ENCODE results near the gene TMEM51. TPM values are rescaled to one million over a fixed set of nuclear protein-coding genes. Genes with fewer than 3 reads are reported as not detected.

Gene TMEM51
- total and polyA plus RNA-seq, 2 of the 13 experiments (the other 11 are each of a cell fraction or from before 2014, with no cell fraction given), result 12.2 to 22.3 TPM

DNA sequence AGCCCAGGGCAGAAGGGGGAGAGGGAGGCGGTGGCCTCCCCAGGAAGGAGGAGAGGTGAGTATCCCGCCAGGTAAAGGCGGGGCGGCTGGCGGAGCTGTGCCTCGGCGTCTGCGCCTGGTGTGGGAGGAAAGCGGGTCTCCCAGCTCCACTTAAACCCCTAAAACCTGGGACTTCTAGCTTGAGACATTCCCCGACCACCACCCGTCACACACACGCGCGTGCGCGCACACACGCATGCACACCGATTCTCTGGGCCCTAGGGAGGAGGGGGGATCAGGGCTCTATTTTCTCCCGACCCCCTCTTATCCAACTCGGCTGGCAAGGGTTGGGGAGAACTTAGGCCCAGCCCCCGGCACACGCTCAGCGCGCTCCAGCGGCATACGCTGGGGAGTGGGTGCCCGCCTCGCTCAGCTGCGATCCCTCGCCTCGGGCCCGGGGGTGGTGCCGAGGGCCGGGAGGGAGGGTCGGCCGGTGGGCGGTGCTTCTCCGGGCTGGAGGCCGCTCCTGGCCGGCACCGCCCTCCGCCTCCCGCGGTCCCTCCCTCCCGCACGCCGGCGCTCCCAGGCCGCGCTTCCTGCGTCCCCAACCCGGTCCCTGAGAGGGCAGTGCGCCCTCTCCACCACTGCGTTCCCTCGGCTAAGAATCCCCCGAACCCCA is at the start of gene TMEM51 (continued):
- TF ChIP-seq, protein P1, sequence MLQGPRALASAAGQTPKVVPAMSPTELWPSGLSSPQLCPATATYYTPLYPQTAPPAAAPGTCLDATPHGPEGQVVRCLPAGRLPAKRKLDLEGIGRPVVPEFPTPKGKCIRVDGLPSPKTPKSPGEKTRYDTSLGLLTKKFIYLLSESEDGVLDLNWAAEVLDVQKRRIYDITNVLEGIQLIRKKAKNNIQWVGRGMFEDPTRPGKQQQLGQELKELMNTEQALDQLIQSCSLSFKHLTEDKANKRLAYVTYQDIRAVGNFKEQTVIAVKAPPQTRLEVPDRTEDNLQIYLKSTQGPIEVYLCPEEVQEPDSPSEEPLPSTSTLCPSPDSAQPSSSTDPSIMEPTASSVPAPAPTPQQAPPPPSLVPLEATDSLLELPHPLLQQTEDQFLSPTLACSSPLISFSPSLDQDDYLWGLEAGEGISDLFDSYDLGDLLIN (CRISPR knock-in tag; IDR thresholded peaks at IDR 0.05; ENCODE audit: borderline replicate concordance), result no peak
- TF ChIP-seq, protein P2, sequence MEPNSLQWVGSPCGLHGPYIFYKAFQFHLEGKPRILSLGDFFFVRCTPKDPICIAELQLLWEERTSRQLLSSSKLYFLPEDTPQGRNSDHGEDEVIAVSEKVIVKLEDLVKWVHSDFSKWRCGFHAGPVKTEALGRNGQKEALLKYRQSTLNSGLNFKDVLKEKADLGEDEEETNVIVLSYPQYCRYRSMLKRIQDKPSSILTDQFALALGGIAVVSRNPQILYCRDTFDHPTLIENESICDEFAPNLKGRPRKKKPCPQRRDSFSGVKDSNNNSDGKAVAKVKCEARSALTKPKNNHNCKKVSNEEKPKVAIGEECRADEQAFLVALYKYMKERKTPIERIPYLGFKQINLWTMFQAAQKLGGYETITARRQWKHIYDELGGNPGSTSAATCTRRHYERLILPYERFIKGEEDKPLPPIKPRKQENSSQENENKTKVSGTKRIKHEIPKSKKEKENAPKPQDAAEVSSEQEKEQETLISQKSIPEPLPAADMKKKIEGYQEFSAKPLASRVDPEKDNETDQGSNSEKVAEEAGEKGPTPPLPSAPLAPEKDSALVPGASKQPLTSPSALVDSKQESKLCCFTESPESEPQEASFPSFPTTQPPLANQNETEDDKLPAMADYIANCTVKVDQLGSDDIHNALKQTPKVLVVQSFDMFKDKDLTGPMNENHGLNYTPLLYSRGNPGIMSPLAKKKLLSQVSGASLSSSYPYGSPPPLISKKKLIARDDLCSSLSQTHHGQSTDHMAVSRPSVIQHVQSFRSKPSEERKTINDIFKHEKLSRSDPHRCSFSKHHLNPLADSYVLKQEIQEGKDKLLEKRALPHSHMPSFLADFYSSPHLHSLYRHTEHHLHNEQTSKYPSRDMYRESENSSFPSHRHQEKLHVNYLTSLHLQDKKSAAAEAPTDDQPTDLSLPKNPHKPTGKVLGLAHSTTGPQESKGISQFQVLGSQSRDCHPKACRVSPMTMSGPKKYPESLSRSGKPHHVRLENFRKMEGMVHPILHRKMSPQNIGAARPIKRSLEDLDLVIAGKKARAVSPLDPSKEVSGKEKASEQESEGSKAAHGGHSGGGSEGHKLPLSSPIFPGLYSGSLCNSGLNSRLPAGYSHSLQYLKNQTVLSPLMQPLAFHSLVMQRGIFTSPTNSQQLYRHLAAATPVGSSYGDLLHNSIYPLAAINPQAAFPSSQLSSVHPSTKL (CRISPR knock-in tag; IDR thresholded peaks at IDR 0.05), result peak; percentile 45; the same call in 1 of the 2 replicates
- TF ChIP-seq ZNF709 (CRISPR knock-in tag; IDR thresholded peaks at IDR 0.05), result peak; percentile 46; the same call in 1 of the 2 replicates
- no peak for TF ChIP-seq ZNF557 (CRISPR knock-in tag; IDR thresholded peaks at IDR 0.05)
- TF ChIP-seq ZNF337 (CRISPR knock-in tag; IDR thresholded peaks at IDR 0.05; ENCODE audit: borderline replicate concordance, low read depth), result no peak
- TF ChIP-seq PRDM4 (CRISPR knock-in tag; IDR thresholded peaks at IDR 0.05; ENCODE audit: borderline replicate concordance), result no peak
- no peak for TF ChIP-seq MYNN (CRISPR knock-in tag; IDR thresholded peaks at IDR 0.05; ENCODE audit: low read depth)
- TF ChIP-seq TAF1 (CRISPR knock-in tag; IDR thresholded peaks at IDR 0.05), result peak; percentile 41; the same call in 1 of the 2 replicates
- no peak for TF ChIP-seq SP1 (IDR thresholded peaks at IDR 0.05)
- 0 out of 2 replicates have a peak, but pooled peaks have one; percentile 31 for TF ChIP-seq SP1 (CRISPR knock-in tag; IDR thresholded peaks at IDR 0.05)
- no peak for TF ChIP-seq SRF (IDR thresholded peaks at IDR 0.05; ENCODE audit: low read depth, low read length)
- TF ChIP-seq SMC3 (IDR thresholded peaks at IDR 0.05; ENCODE audit: low read length), result no peak
- no peak for TF ChIP-seq ZNF878 (CRISPR knock-in tag; IDR thresholded peaks at IDR 0.05)
- no peak for TF ChIP-seq RFXAP (CRISPR knock-in tag; IDR thresholded peaks at IDR 0.05; ENCODE audit: borderline replicate concordance)
- no peak for TF ChIP-seq HNRNPK (IDR thresholded peaks at IDR 0.05; ENCODE audit: low read depth, low read length, poor library complexity, severe bottlenecking)
- TF ChIP-seq, protein P3, sequence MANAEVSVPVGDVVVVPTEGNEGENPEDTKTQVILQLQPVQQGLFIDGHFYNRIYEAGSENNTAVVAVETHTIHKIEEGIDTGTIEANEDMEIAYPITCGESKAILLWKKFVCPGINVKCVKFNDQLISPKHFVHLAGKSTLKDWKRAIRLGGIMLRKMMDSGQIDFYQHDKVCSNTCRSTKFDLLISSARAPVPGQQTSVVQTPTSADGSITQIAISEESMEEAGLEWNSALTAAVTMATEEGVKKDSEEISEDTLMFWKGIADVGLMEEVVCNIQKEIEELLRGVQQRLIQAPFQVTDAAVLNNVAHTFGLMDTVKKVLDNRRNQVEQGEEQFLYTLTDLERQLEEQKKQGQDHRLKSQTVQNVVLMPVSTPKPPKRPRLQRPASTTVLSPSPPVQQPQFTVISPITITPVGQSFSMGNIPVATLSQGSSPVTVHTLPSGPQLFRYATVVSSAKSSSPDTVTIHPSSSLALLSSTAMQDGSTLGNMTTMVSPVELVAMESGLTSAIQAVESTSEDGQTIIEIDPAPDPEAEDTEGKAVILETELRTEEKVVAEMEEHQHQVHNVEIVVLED (CRISPR knock-in tag; IDR thresholded peaks at IDR 0.05; ENCODE audit: borderline replicate concordance), result no peak
- no peak for TF ChIP-seq MEIS1 (CRISPR knock-in tag; IDR thresholded peaks at IDR 0.05; ENCODE audit: borderline replicate concordance)
- no peak for TF ChIP-seq NONO (IDR thresholded peaks at IDR 0.05)
- peak; percentile 31; the same call in 1 of the 2 replicates for TF ChIP-seq NONO (CRISPR knock-in tag; conservative IDR thresholded peaks at IDR 0.05)
- TF ChIP-seq DMAP1 (CRISPR knock-in tag; IDR thresholded peaks at IDR 0.05), result 0 out of 2 replicates have a peak, but pooled peaks have one; percentile 33
- TF ChIP-seq ZNF431 (CRISPR knock-in tag; IDR thresholded peaks at IDR 0.05; ENCODE audit: borderline replicate concordance, low read depth), result no peak
- TF ChIP-seq HDAC1 (CRISPR knock-in tag; IDR thresholded peaks at IDR 0.05), result peak; percentile 72
